GM19372 (cell line): ENCODE measurements around the gene RPL37A.

Experiments
- ATAC-seq: cut with Tn5 transposase; IDR thresholded peaks from one replicate; pipeline ENCODE4 v1.9.1; 2021; ENCODE audit warnings: mild to moderate bottlenecking, low read depth, moderate library complexity; ENCODE audit not compliant: unreplicated experiment

RPL37A gene

GRCh38 chr2:216498379-216499352, at the start of gene RPL37A:
TSS of gene RPL37A (plus strand) at chr2:216498844. CDS start at chr2:216498875, 31 bp downstream.
- ATAC-seq, result peak; percentile 93

GRCh38 chr2:216450346-216450745, 48.3 kb upstream of the RPL37A start:
- ATAC-seq, result no peak

- no peak for ATAC-seq
These were observed 47.9 kb upstream of the RPL37A start for GRCh38 chr2:216450784-216451183.

GRCh38 chr2:216453955-216454614, 44.6 kb upstream of the RPL37A start:
- no peak for ATAC-seq

GRCh38 chr2:216463148-216463547, 35.5 kb upstream of the RPL37A start:
- ATAC-seq, result no peak

- ATAC-seq, result no peak
These were observed 34.4 kb upstream of the RPL37A start for GRCh38 chr2:216464104-216464720.

GRCh38 chr2:216465579-216466195, 33.0 kb upstream of the RPL37A start:
- ATAC-seq, result no peak

- ATAC-seq, result no peak
These were observed 30.8 kb upstream of the RPL37A start for GRCh38 chr2:216467845-216468244.

- no peak for ATAC-seq
These were observed 29.0 kb upstream of the RPL37A start for GRCh38 chr2:216469661-216470060.

GRCh38 chr2:216473187-216473586, 25.5 kb upstream of the RPL37A start:
- ATAC-seq, result no peak

GRCh38 chr2:216474925-216475670, 23.5 kb upstream of the RPL37A start:
- no peak for ATAC-seq

GRCh38 chr2:216475767-216476166, 22.9 kb upstream of the RPL37A start:
- ATAC-seq, result no peak

- no peak for ATAC-seq
These were observed 21.2 kb upstream of the RPL37A start for GRCh38 chr2:216477283-216478035.

- no peak for ATAC-seq
These were observed 20.5 kb upstream of the RPL37A start for GRCh38 chr2:216478151-216478550.

GRCh38 chr2:216478791-216479190, 19.9 kb upstream of the RPL37A start:
- no peak for ATAC-seq

GRCh38 chr2:216480221-216480620, 18.4 kb upstream of the RPL37A start:
- no peak for ATAC-seq

GRCh38 chr2:216482640-216483039, 16.0 kb upstream of the RPL37A start:
- no peak for ATAC-seq

- ATAC-seq, result no peak
These were observed 13.4 kb upstream of the RPL37A start for GRCh38 chr2:216485237-216485636.

GRCh38 chr2:216485745-216486144, 12.9 kb upstream of the RPL37A start:
- ATAC-seq, result no peak
